HCT116 (cell line): ENCODE results near the gene GRIA4.

Source experiments
- CEBPB ChIP-seq: IDR thresholded peaks from 2 replicates; pipeline ENCODE4 v1.6.1; 2012; ENCODE audit warnings: low read depth
- ELF1 ChIP-seq: IDR thresholded peaks from 2 replicates; pipeline ENCODE4 v1.6.1; 2012; ENCODE audit warnings: low read depth, borderline replicate concordance
- EZH2 ChIP-seq: fragments of 200-600 bp; sonication (generic); IDR thresholded peaks from 2 replicates; pipeline ENCODE4 v1.6.1; 2017; ENCODE audit warnings: antibody characterized with exemption, mixed run types
- EZH2phosphoT487 ChIP-seq: fragments of 200-600 bp; IDR thresholded peaks from 2 replicates; pipeline ENCODE4 v1.6.1; 2018; ENCODE audit warnings: antibody characterized with exemption, borderline replicate concordance
- JUND ChIP-seq: IDR thresholded peaks from 2 replicates; pipeline ENCODE4 v1.6.1; 2012
- POLR2A ChIP-seq: IDR thresholded peaks from 2 replicates; pipeline ENCODE4 v1.7.0; 2011; ENCODE audit warnings: borderline replicate concordance; ENCODE audit not compliant: insufficient read depth, insufficient read length; ENCODE audit errors: extremely low read depth
- POLR2AphosphoS5 ChIP-seq: IDR thresholded peaks from 2 replicates; pipeline ENCODE4 v1.6.1; 2011; ENCODE audit warnings: mild to moderate bottlenecking, low read depth, low read length, moderate library complexity
- RAD21 ChIP-seq: IDR thresholded peaks from 2 replicates; pipeline ENCODE4 v1.6.1; 2012; ENCODE audit warnings: low read depth, mild to moderate bottlenecking
- SP1 ChIP-seq: IDR thresholded peaks from 2 replicates; pipeline ENCODE4 v1.6.1; 2012; ENCODE audit warnings: low read depth
- ZNF274 ChIP-seq: fragments of 200-500 bp; sonication (Bioruptor generic); IDR thresholded peaks from 2 replicates; pipeline ENCODE4 v1.6.1; 2014; ENCODE audit warnings: mild to moderate bottlenecking, low read depth, low read length, inconsistent platforms
- TF ChIP-seq, protein P1 (sequence below), 3 experiments: fragments of 200-600 bp in 1 of 3; sonication (generic) in 1 of 3; IDR thresholded peaks in 2 of 3; conservative IDR thresholded peaks in 1 of 3; 2 replicates each; pipeline ENCODE4 v1.5.1; 2012 to 2017; ENCODE audit warnings: low read depth in 2 of 3, low read length in 2 of 3, antibody characterized with exemption in 1 of 3, borderline replicate concordance in 1 of 3, control low read depth in 1 of 3, mild to moderate bottlenecking in 1 of 3, mixed read lengths in 1 of 3, mixed run types in 1 of 3, moderate library complexity in 1 of 3; ENCODE audit not compliant: insufficient read depth in 1 of 3
- TF ChIP-seq, protein P2 (sequence below): IDR thresholded peaks from 2 replicates; pipeline ENCODE4 v1.6.1; 2012
- TF ChIP-seq, protein P3 (sequence below): IDR thresholded peaks from 2 replicates; pipeline ENCODE4 v1.6.1; 2012; ENCODE audit warnings: low read depth

DNA sequence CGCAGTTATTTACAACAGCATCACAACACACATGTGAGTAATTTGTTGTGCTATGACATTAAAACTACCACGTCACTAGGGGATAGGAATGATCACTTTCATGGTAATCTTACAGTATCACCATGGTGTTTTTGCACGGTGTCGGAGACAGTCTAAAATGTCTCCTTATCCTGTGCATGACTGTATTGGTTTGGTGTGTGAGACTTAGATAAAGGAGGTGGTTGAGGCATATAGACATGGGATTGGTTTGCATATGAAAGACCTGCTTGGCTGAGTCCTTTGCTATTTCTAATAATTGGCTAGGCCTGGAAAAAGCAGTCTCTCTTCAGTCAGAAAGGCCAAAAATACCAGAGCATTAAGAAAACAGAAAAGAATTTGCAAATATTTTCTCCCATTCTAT is 382.0 kb downstream of the GRIA4 start:
- TF ChIP-seq, protein P1, sequence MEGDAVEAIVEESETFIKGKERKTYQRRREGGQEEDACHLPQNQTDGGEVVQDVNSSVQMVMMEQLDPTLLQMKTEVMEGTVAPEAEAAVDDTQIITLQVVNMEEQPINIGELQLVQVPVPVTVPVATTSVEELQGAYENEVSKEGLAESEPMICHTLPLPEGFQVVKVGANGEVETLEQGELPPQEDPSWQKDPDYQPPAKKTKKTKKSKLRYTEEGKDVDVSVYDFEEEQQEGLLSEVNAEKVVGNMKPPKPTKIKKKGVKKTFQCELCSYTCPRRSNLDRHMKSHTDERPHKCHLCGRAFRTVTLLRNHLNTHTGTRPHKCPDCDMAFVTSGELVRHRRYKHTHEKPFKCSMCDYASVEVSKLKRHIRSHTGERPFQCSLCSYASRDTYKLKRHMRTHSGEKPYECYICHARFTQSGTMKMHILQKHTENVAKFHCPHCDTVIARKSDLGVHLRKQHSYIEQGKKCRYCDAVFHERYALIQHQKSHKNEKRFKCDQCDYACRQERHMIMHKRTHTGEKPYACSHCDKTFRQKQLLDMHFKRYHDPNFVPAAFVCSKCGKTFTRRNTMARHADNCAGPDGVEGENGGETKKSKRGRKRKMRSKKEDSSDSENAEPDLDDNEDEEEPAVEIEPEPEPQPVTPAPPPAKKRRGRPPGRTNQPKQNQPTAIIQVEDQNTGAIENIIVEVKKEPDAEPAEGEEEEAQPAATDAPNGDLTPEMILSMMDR (IDR thresholded peaks at IDR 0.05 in 2 of 3, conservative IDR thresholded peaks at IDR 0.05 in 1 of 3; ENCODE audit: borderline replicate concordance in 1 of 3, insufficient read depth in 1 of 3, low read depth in 2 of 3, low read length in 2 of 3), result no peak
- TF ChIP-seq EZH2phosphoT487 (no peak), POLR2AphosphoS5 (no peak), JUND (no peak), POLR2A (no peak), CEBPB (no peak), RAD21 (no peak), EZH2 (no peak), ELF1 (no peak), SP1 (no peak), ZNF274 (no peak)
- TF ChIP-seq, protein P2, sequence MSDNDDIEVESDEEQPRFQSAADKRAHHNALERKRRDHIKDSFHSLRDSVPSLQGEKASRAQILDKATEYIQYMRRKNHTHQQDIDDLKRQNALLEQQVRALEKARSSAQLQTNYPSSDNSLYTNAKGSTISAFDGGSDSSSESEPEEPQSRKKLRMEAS, result no peak
- TF ChIP-seq, protein P3, sequence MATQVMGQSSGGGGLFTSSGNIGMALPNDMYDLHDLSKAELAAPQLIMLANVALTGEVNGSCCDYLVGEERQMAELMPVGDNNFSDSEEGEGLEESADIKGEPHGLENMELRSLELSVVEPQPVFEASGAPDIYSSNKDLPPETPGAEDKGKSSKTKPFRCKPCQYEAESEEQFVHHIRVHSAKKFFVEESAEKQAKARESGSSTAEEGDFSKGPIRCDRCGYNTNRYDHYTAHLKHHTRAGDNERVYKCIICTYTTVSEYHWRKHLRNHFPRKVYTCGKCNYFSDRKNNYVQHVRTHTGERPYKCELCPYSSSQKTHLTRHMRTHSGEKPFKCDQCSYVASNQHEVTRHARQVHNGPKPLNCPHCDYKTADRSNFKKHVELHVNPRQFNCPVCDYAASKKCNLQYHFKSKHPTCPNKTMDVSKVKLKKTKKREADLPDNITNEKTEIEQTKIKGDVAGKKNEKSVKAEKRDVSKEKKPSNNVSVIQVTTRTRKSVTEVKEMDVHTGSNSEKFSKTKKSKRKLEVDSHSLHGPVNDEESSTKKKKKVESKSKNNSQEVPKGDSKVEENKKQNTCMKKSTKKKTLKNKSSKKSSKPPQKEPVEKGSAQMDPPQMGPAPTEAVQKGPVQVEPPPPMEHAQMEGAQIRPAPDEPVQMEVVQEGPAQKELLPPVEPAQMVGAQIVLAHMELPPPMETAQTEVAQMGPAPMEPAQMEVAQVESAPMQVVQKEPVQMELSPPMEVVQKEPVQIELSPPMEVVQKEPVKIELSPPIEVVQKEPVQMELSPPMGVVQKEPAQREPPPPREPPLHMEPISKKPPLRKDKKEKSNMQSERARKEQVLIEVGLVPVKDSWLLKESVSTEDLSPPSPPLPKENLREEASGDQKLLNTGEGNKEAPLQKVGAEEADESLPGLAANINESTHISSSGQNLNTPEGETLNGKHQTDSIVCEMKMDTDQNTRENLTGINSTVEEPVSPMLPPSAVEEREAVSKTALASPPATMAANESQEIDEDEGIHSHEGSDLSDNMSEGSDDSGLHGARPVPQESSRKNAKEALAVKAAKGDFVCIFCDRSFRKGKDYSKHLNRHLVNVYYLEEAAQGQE, result no peak
